GM23248 (cell line): ENCODE data around the gene CAMK1D. TPM values are rescaled to one million over a fixed set of nuclear protein-coding genes. Genes with fewer than 3 reads are reported as not detected.

ENCODE experiments used
- DNase-seq: peaks from one replicate; pipeline ENCODE4 v3.0.0-alpha.2; 2015
- H2AFZ ChIP-seq: fragments of 200-600 bp; sonication (generic); 2 replicates; pipeline ENCODE4 v1.6.1; 2016; ENCODE audit warnings: antibody characterized with exemption
- H3F3A ChIP-seq: fragments of 200-600 bp; sonication (generic); 2 replicates; pipeline ENCODE4 v1.6.1; 2016; ENCODE audit warnings: mild to moderate bottlenecking, antibody characterized with exemption, mixed run types; ENCODE audit not compliant: insufficient read depth
- H3K27ac ChIP-seq: fragments of 200-600 bp; sonication (generic); 2 replicates; pipeline ENCODE4 v1.5.1; 2016; ENCODE audit warnings: mild to moderate bottlenecking
- H3K27me3 ChIP-seq: fragments of 200-600 bp; sonication (generic); replicated peaks from 2 replicates; pipeline ENCODE4 v1.6.1; 2016; ENCODE audit warnings: mild to moderate bottlenecking; ENCODE audit not compliant: insufficient read depth
- H3K36me3 ChIP-seq: fragments of 200-600 bp; sonication (generic); 2 replicates; pipeline ENCODE4 v1.6.1; 2016; ENCODE audit warnings: low read depth, mild to moderate bottlenecking
- H3K4me1 ChIP-seq: fragments of 200-600 bp; sonication (generic); 2 replicates; pipeline ENCODE4 v1.6.1; 2016; ENCODE audit warnings: mild to moderate bottlenecking; ENCODE audit not compliant: insufficient read depth
- H3K4me2 ChIP-seq: fragments of 200-600 bp; sonication (generic); one replicate; pipeline ENCODE4 v1.6.1; 2016; ENCODE audit warnings: mild to moderate bottlenecking; ENCODE audit not compliant: unreplicated experiment
- H3K4me3 ChIP-seq: fragments of 200-600 bp; sonication (generic); 2 replicates; pipeline ENCODE4 v1.5.1; 2016; ENCODE audit warnings: mild to moderate bottlenecking
- H3K79me2 ChIP-seq: fragments of 200-600 bp; sonication (generic); 2 replicates; pipeline ENCODE4 v1.6.1; 2016; ENCODE audit warnings: mild to moderate bottlenecking; ENCODE audit not compliant: insufficient read depth
- H3K9ac ChIP-seq: fragments of 200-600 bp; sonication (generic); 2 replicates; pipeline ENCODE4 v1.6.1; 2016; ENCODE audit warnings: mild to moderate bottlenecking
- H3K9me2 ChIP-seq: fragments of 200-600 bp; sonication (generic); 2 replicates; pipeline ENCODE4 v1.6.1; 2016; ENCODE audit warnings: mixed run types, mild to moderate bottlenecking, moderate library complexity; ENCODE audit not compliant: insufficient read depth
- H3K9me3 ChIP-seq: fragments of 200-600 bp; sonication (generic); one replicate; pipeline ENCODE4 v1.6.1; 2017; ENCODE audit warnings: low read depth
- H4K20me1 ChIP-seq: fragments of 200-600 bp; sonication (generic); 2 replicates; pipeline ENCODE4 v1.6.0; 2016; ENCODE audit not compliant: insufficient read depth
- EZH2 ChIP-seq: fragments of 200-600 bp; sonication (generic); IDR thresholded peaks from 2 replicates; pipeline ENCODE4 v1.6.1; 2018; ENCODE audit warnings: antibody characterized with exemption, mild to moderate bottlenecking; ENCODE audit not compliant: insufficient read depth, poor library complexity, severe bottlenecking
- EZH2phosphoT487 ChIP-seq: fragments of 200-600 bp; sonication (generic); IDR thresholded peaks from 2 replicates; pipeline ENCODE4 v1.6.1; 2018; ENCODE audit warnings: antibody characterized with exemption, moderate library complexity, mild to moderate bottlenecking, low read depth; ENCODE audit not compliant: insufficient read depth
- WGBS, 2 experiments: methylation state at CpG; one replicate each; pipeline ENCODE4 v1.1.6; 2015 to 2017; ENCODE audit warnings: low lambda C conversion rate in 2 of 2, low coverage in 1 of 2; ENCODE audit errors: missing lambda C conversion rate in 2 of 2; 5-methylcytosine and 5-hydroxymethylcytosine counted together
- in situ Hi-C: fragments of 300-500 bp; cut with MboI; formaldehyde crosslinking; loops from 2 replicates; pipeline ENCODE4 v1.15.0; 2020
- polyA plus RNA-seq: library from polyadenylated mRNA; unstranded; fragments of >200 nt; fragmentation: Nextera tagmentation; extraction: Ambion mirVana; gene quantifications from 2 replicates; pipeline ENCODE4 v1.2.1, GENCODE V29; 2016
- total RNA-seq: library from RNA; depleted of rRNA; stranded (reverse); fragments of >200 nt; shearing (Covaris generic); gene quantifications from 2 replicates; pipeline ENCODE4 v1.2.3, GENCODE V29; 2014

CAMK1D gene
- total and polyA plus RNA-seq, 2 experiments from 2014 or later = 0.22 to 0.55 TPM

DNA sequence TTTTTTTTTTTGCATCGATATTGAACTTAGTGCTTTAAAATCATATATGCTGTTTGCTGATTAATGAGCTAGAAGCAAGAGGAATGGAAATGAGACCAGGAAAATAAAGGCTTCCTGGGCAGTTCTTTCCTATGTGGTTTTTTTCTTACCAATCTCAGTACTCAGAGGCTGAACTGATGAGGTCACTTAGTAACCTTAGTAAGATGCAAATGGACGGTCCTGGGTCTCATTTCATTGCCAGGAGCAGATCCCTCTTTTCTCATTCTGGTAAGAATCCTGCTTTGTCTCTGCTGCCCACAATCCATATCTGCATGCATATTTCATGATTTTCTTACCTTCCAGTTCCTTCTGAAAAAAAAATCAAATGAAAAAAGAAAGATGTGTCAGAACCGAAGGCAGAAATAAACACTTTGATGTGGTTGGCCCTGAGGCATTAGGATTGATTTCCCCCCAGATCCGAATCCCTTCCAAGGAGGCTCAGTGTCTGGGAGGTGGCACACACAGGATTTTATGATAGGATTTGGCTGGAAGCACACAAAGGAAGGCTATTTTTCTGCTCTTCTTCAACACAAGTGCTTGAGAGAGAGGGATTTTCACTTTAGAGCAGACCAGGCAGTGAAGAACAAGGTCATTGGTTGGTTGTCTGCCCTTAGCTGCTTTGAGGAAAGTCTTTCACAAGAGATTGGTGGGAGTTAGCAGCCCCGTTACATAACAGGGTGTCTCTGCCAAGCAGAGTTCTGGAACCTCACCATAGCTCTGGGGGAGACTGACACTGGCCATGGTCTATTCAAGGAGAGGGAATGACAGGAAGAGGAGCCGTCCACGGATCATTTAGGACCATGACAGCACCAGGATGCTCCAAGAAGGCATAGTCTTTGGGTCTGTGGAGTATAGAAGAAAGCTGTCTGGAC lies 150.0 kb downstream of the CAMK1D start:
- no peaks in the 10 kb centered on the region for H3K36me3 ChIP-seq
- no peaks in the 10 kb centered on the region for H3K4me1 ChIP-seq
- WGBS, 2 experiments = 7 to 12% methylated on average over 7 of the region's 7 CpGs
- H3K27me3 ChIP-seq = no peaks in the 10 kb centered on the region; the same call in 1 of the 2 replicates
- H2AFZ ChIP-seq = no peak overlapping the region
- H3K27ac ChIP-seq = no peak overlapping the region
- in situ Hi-C loops = no loop called here
- H3K9me2 ChIP-seq = no peaks in the 10 kb centered on the region
- H3F3A ChIP-seq = no peaks in the 10 kb centered on the region
- H3K4me3 ChIP-seq = no peak overlapping the region
- no peaks in the 10 kb centered on the region for H3K9me3 ChIP-seq
- DNase-seq = no peak
- no peak overlapping the region for H3K9ac ChIP-seq
- no peaks in the 10 kb centered on the region for H4K20me1 ChIP-seq
- no peak overlapping the region for H3K4me2 ChIP-seq
- TF ChIP-seq EZH2phosphoT487 (no peak), EZH2 (no peak)
- no peaks in the 10 kb centered on the region for H3K79me2 ChIP-seq

DNA sequence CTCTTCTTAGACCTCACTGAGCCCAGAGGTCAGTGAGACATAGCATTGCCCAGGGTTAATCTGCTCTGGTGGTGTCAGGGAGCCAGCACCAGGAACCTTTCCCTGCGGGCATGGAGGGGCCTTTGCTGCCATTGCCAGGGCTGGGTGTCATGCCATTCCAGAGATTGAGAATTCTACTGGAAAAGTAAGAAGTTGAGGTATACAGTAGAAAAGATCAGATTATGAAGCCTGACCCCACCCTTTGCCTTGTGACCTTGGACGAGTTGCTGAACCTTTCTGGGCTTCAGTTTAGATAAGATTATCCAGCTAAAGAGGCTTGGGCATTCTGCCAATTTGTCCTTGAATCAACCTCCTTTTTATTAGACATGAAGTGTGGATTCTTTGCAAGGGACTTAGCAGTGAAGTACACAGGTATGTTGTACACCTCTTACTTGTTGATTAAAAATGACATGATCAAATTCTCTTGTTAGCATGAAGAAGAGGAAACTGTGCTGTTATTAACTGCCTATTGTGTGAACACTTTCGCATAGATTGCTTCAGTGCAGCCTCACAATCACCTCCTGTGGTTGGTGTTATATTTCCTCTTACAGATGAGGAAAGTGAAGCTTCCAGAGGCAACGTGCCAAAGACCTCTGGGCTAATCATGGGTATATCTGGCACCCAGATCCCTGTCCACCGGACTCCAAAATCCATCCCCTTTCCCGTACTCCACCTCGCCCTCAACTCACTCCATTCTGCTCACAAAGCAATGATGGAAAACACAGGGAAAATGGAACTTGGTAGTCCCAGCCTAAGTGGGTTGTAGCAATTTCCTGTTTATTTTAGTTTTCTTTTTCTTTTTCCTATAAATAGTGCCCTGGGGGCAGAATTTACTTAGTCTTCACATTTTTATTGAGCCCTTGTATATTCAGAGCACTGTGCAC lies 151.3 kb downstream of the CAMK1D start:
- H2AFZ ChIP-seq = no peak overlapping the region
- in situ Hi-C loops = no loop called here
- no peak overlapping the region for H3K4me3 ChIP-seq
- no peak for DNase-seq
- no peaks in the 10 kb centered on the region for H3K4me1 ChIP-seq
- no peaks in the 10 kb centered on the region for H3K9me2 ChIP-seq
- no peaks in the 10 kb centered on the region for H3K36me3 ChIP-seq
- H3K27ac ChIP-seq = no peak overlapping the region
- H3K27me3 ChIP-seq = no peaks in the 10 kb centered on the region; the same call in 1 of the 2 replicates
- no peaks in the 10 kb centered on the region for H4K20me1 ChIP-seq
- TF ChIP-seq EZH2phosphoT487 = no peak
- no peak for TF ChIP-seq EZH2
- no peak overlapping the region for H3K4me2 ChIP-seq
- no peaks in the 10 kb centered on the region for H3K79me2 ChIP-seq
- no peaks in the 10 kb centered on the region for H3F3A ChIP-seq
- no peaks in the 10 kb centered on the region for H3K9me3 ChIP-seq
- H3K9ac ChIP-seq = no peak overlapping the region
- 37 to 39% methylated on average over 7 of the region's 7 CpGs for WGBS, 2 experiments

- no peaks in the 10 kb centered on the region for H3K79me2 ChIP-seq
- in situ Hi-C loops = no loop called here
- H3K9me3 ChIP-seq = no peaks in the 10 kb centered on the region
- H3K36me3 ChIP-seq = no peaks in the 10 kb centered on the region
- H2AFZ ChIP-seq = no peak overlapping the region
- H3K4me3 ChIP-seq = no peak overlapping the region
- H3F3A ChIP-seq = no peaks in the 10 kb centered on the region
- no peaks in the 10 kb centered on the region; the same call in 1 of the 2 replicates for H3K27me3 ChIP-seq
- DNase-seq = no peak
- WGBS, 2 experiments = 40 to 47% methylated on average over 12 of the region's 12 CpGs
- H3K4me2 ChIP-seq = no peak overlapping the region
- no peaks in the 10 kb centered on the region for H4K20me1 ChIP-seq
- TF ChIP-seq EZH2phosphoT487 = no peak
- TF ChIP-seq EZH2 = no peak
- H3K4me1 ChIP-seq = no peaks in the 10 kb centered on the region
- H3K27ac ChIP-seq = no peak overlapping the region
- H3K9me2 ChIP-seq = no peaks in the 10 kb centered on the region
- H3K9ac ChIP-seq = no peak overlapping the region
These were observed 152.0 kb downstream of the CAMK1D start for GRCh38 chr10:12501324-12501723.

GRCh38 chr10:12501841-12502525 lies 152.6 kb downstream of the CAMK1D start:
- Histone ChIP-seq H3K27me3 (no peaks in the 10 kb centered on the region; the same call in 1 of the 2 replicates), H3K27ac (no peak overlapping the region), H3K4me1 (no peaks in the 10 kb centered on the region), H3K4me3 (no peak overlapping the region), H2AFZ (no peak overlapping the region), H3F3A (no peaks in the 10 kb centered on the region), H3K79me2 (no peaks in the 10 kb centered on the region), H3K9me2 (no peaks in the 10 kb centered on the region), H3K36me3 (no peaks in the 10 kb centered on the region), H3K4me2 (no peak overlapping the region), H4K20me1 (no peaks in the 10 kb centered on the region), H3K9me3 (no peaks in the 10 kb centered on the region), H3K9ac (no peak overlapping the region)
- TF ChIP-seq EZH2 (no peak), EZH2phosphoT487 (no peak)
- no peak for DNase-seq
- in situ Hi-C loops = no loop called here
- 52 to 53% methylated on average over 16 of the region's 16 CpGs for WGBS, 2 experiments
